Endodermal cell (in vitro differentiated cells): ENCODE results near the gene FXN. TPM values are rescaled to one million over a fixed set of nuclear protein-coding genes. Genes with fewer than 3 reads are reported as not detected.
"Not testable (repeated sequence)": the region's sequence is repeated elsewhere in the genome, so short reads cannot be mapped to it uniquely, and the experiment has no call there.

ENCODE experiments used
- DNase-seq: peaks from one replicate; pipeline ENCODE4 v3.0.0-alpha.2; 2017
- H3K27ac ChIP-seq: 2 replicates; pipeline ENCODE4 v1.5.1; 2013; ENCODE audit warnings: mild to moderate bottlenecking, low read depth, low read length, moderate library complexity
- H3K27me3 ChIP-seq: 2 replicates; pipeline ENCODE4 v1.6.1; 2013; ENCODE audit warnings: mild to moderate bottlenecking, low read length, moderate library complexity; ENCODE audit not compliant: insufficient read depth, control insufficient read depth, poor library complexity, severe bottlenecking
- H3K36me3 ChIP-seq: 2 replicates; pipeline ENCODE4 v1.7.0; 2013; ENCODE audit warnings: mild to moderate bottlenecking, low read length, moderate library complexity; ENCODE audit not compliant: control insufficient read depth, insufficient read depth
- H3K4me1 ChIP-seq: one replicate; pipeline ENCODE4 v1.7.0; 2013; ENCODE audit warnings: low read length; ENCODE audit not compliant: control insufficient read depth, insufficient read depth
- H3K4me3 ChIP-seq: 2 replicates; pipeline ENCODE4 v1.5.1; 2013; ENCODE audit warnings: mild to moderate bottlenecking, low read length, moderate library complexity
- H3K9ac ChIP-seq: 2 replicates; pipeline ENCODE4 v1.6.1; 2013; ENCODE audit warnings: mild to moderate bottlenecking, low read length, moderate library complexity; ENCODE audit not compliant: poor library complexity, severe bottlenecking; ENCODE audit errors: extremely low read depth
- H3K9me3 ChIP-seq: 2 replicates; pipeline ENCODE4 v1.6.1; 2013; ENCODE audit warnings: mild to moderate bottlenecking, low read length, moderate library complexity; ENCODE audit not compliant: control insufficient read depth
- H3K27ac Mint-ChIP-seq: 2 replicates; pipeline ENCODE4 v1.8.0; 2020; ENCODE audit warnings: mixed read lengths
- H3K27me3 Mint-ChIP-seq: 2 replicates; pipeline ENCODE4 v1.8.0; 2021; ENCODE audit warnings: mild to moderate bottlenecking, mixed read lengths; ENCODE audit not compliant: insufficient read depth
- H3K36me3 Mint-ChIP-seq: 2 replicates; pipeline ENCODE4 v1.8.0; 2020; ENCODE audit warnings: low read depth, mixed read lengths
- H3K4me1 Mint-ChIP-seq: 2 replicates; pipeline ENCODE4 v1.8.0; 2020; ENCODE audit warnings: mixed read lengths
- H3K4me3 Mint-ChIP-seq: 2 replicates; pipeline ENCODE4 v1.8.0; 2020; ENCODE audit warnings: mild to moderate bottlenecking, moderate library complexity, mixed read lengths
- H3K9me3 Mint-ChIP-seq: 2 replicates; pipeline ENCODE4 v1.8.0; 2020; ENCODE audit warnings: mild to moderate bottlenecking, mixed read lengths
- WGBS, 2 experiments: methylation state at CpG; one replicate each; pipeline versions ENCODE4 v1.1.5 to v1.1.7; 2013; ENCODE audit warnings: missing lambda C conversion rate in 2 of 2, mixed read lengths in 1 of 2; ENCODE audit not compliant: insufficient coverage in 1 of 2, insufficient read length in 1 of 2; 5-methylcytosine and 5-hydroxymethylcytosine counted together
- total RNA-seq, 2 donors: library from RNA; stranded (reverse); fragmentation: NEBNext Ultra II Directional in 1 of 2; extraction: Animal tissue kit (Norgen Biotek cat#: 25700) in 1 of 2; gene quantifications; 2 replicates in 1 of 2; 3 replicates in 1 of 2; pipeline ENCODE4 v1.2.1, GENCODE V29; 2021
- TF ChIP-seq, protein P1 (sequence below): fragments of 200-600 bp; sonication (generic); conservative IDR thresholded peaks from 2 replicates; pipeline ENCODE4 v1.5.0; 2021; ENCODE audit warnings: antibody characterized with exemption, mild to moderate bottlenecking

Gene FXN
- total RNA-seq, 2 donors from 2014 or later = 33.0 to 34.1 TPM

GRCh38 chr9:69104830-69105527 is 69.4 kb downstream of the FXN start:
- no peaks in the 10 kb centered on the region for H3K4me1 ChIP-seq
- no peak overlapping the region for H3K4me3 ChIP-seq
- TF ChIP-seq, protein P1, sequence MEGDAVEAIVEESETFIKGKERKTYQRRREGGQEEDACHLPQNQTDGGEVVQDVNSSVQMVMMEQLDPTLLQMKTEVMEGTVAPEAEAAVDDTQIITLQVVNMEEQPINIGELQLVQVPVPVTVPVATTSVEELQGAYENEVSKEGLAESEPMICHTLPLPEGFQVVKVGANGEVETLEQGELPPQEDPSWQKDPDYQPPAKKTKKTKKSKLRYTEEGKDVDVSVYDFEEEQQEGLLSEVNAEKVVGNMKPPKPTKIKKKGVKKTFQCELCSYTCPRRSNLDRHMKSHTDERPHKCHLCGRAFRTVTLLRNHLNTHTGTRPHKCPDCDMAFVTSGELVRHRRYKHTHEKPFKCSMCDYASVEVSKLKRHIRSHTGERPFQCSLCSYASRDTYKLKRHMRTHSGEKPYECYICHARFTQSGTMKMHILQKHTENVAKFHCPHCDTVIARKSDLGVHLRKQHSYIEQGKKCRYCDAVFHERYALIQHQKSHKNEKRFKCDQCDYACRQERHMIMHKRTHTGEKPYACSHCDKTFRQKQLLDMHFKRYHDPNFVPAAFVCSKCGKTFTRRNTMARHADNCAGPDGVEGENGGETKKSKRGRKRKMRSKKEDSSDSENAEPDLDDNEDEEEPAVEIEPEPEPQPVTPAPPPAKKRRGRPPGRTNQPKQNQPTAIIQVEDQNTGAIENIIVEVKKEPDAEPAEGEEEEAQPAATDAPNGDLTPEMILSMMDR = no peak
- H3K27me3 Mint-ChIP-seq = no peaks in the 10 kb centered on the region
- peaks cover 2% of the 10 kb centered on the region for H3K4me1 Mint-ChIP-seq
- H3K9me3 ChIP-seq = no peaks in the 10 kb centered on the region
- no peaks in the 10 kb centered on the region for H3K9me3 Mint-ChIP-seq
- H3K9ac ChIP-seq = no peak overlapping the region
- H3K36me3 Mint-ChIP-seq = no peaks in the 10 kb centered on the region
- H3K27ac ChIP-seq = no peak overlapping the region
- H3K27me3 ChIP-seq = no peaks in the 10 kb centered on the region
- peak; percentile 85 for DNase-seq
- H3K36me3 ChIP-seq = no peaks in the 10 kb centered on the region
- 20 to 48% methylated on average over 1 to 2 of the region's 2 CpGs for WGBS, 2 experiments
- H3K4me3 Mint-ChIP-seq = no peak overlapping the region
- no peak overlapping the region for H3K27ac Mint-ChIP-seq

DNA sequence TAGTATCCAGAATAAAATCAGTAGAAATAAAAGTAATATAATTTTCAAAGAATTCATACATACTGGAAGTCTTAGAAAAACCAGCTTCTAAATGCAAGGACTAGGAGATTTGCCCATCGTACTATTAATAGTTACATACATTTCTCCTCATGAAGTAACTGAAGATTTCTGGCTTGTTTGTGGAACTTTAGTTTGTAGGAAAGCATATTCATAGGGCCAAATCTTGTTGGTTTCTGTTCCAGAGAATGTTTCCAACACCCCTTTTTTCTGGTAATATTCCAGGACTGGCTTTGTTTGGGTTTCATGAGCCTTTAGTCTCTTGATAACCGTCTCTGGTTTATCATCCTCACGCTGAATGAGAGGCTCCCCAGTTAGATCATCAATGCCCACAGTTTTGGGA is 72.2 kb downstream of the FXN start:
- Histone ChIP-seq H3K9ac (no peak overlapping the region), H3K4me3 (no peak overlapping the region), H3K27ac (no peak overlapping the region), H3K36me3 (no peaks in the 10 kb centered on the region), H3K27me3 (no peaks in the 10 kb centered on the region), H3K4me1 (no peaks in the 10 kb centered on the region), H3K9me3 (no peaks in the 10 kb centered on the region)
- WGBS, 2 experiments = 95 to 96% methylated on average over 2 to 3 of the region's 3 CpGs
- Mint-ChIP-seq H3K27ac (no peak overlapping the region), H3K4me1 (peaks cover 2% of the 10 kb centered on the region), H3K4me3 (no peak overlapping the region), H3K36me3 (no peaks in the 10 kb centered on the region), H3K9me3 (peaks cover 3% of the 10 kb centered on the region), H3K27me3 (no peaks in the 10 kb centered on the region)
- TF ChIP-seq, protein P1 = no peak
- DNase-seq = no peak

GRCh38 chr9:69108706-69109105 is 73.2 kb downstream of the FXN start:
- H3K4me3 Mint-ChIP-seq, H3K27ac Mint-ChIP-seq, H3K27me3 ChIP-seq: not testable (repeated sequence)

GRCh38 chr9:69109152-69109551 is 73.6 kb downstream of the FXN start:
- Mint-ChIP-seq H3K36me3 (no peaks in the 10 kb centered on the region), H3K27me3 (no peaks in the 10 kb centered on the region), H3K9me3 (peaks cover 3% of the 10 kb centered on the region), H3K4me1 (no peaks in the 10 kb centered on the region), H3K27ac (no peak overlapping the region), H3K4me3 (no peak overlapping the region)
- TF ChIP-seq, protein P1 = no peak
- no peaks in the 10 kb centered on the region for H3K27me3 ChIP-seq
- H3K9ac ChIP-seq = no peak overlapping the region
- DNase-seq = no peak
- H3K4me3 ChIP-seq = no peak overlapping the region
- H3K36me3 ChIP-seq = no peaks in the 10 kb centered on the region
- H3K4me1 ChIP-seq = no peaks in the 10 kb centered on the region
- no peak overlapping the region for H3K27ac ChIP-seq
- WGBS, 2 experiments = 72 to 74% methylated on average over 3 to 4 of the region's 4 CpGs
- H3K9me3 ChIP-seq = no peaks in the 10 kb centered on the region

More at GRCh38 chr9:69108706-69109105, 73.2 kb downstream of the FXN start:
- not testable (repeated sequence) for H3K4me1 ChIP-seq, H3K4me1 Mint-ChIP-seq, H3K27me3 Mint-ChIP-seq, H3K9me3 Mint-ChIP-seq, H3K36me3 Mint-ChIP-seq, H3K9me3 ChIP-seq, H3K9ac ChIP-seq, H3K36me3 ChIP-seq, DNase-seq, H3K4me3 ChIP-seq, H3K27ac ChIP-seq
- 93 to 96% methylated on average over 12 to 14 of the region's 14 CpGs for WGBS, 2 experiments
